Limb (tissue), 2 donors: ENCODE data around the gene PPP1R16B.

Experiments
- DNase-seq, 2 donors: peaks; one replicate each; pipeline ENCODE4 v3.0.0-alpha.2; 2016; ENCODE audit errors: extremely low spot score in 2 of 2

PPP1R16B gene

DNA sequence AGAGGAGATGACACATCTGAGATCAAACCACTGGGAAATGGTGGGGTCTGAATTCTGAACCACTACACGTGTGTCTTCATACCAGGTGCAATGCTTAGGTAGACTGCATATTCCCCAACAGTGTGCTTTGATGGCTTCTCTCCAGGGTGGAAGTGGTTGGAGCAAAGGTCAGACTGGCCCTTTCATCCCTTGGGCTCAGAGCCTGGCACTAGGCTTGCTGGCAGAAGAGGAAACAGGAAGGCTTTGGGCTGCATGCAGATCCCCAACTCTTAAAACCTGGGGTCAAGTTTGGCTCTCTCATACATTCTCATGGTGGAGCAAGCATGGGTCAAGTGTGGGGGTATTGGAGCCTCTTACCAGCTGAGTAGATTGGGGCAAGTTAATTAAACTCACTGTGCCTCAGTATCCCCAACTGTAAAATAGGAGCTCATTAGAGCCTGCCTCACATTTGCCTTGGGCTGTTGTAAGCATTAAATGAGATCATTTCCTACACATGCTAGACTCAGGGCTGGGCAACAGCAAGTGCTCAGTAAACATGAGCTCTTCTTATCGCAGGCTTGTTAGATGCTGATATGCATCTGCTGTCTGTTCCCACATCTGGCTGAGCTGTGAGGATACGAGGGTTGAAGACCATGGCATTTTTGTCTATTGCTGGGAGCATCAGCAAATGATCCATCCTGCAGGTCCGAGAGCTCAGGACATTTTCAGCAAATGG lies 69.1 kb downstream of the PPP1R16B start:
- no peak for DNase-seq

GRCh38 chr20:38875175-38875993 lies 69.9 kb downstream of the PPP1R16B start:
- no peak for DNase-seq

DNA sequence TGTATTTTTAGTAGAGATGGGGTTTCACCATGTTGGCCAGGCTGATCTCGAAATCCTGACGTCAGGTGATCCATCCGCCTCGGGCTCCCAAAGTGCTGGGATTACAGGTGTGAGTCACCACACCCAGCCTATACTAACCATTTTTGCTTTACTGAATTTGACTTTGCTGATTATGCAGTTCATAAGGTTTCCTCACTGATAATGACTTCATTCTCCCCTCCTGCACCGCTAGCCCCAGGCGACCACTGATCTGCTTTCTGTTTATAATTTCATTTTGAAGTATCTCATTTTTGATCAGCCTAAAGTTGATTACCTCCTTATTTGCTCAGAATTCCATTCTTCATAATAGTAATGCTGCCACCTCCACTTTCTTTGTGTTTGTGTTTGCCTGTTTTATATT lies 72.0 kb downstream of the PPP1R16B start:
- DNase-seq, result no peak

- DNase-seq, result peak; percentile 18 to 58
These were observed 73.4 kb downstream of the PPP1R16B start for GRCh38 chr20:38878866-38879265.

DNA sequence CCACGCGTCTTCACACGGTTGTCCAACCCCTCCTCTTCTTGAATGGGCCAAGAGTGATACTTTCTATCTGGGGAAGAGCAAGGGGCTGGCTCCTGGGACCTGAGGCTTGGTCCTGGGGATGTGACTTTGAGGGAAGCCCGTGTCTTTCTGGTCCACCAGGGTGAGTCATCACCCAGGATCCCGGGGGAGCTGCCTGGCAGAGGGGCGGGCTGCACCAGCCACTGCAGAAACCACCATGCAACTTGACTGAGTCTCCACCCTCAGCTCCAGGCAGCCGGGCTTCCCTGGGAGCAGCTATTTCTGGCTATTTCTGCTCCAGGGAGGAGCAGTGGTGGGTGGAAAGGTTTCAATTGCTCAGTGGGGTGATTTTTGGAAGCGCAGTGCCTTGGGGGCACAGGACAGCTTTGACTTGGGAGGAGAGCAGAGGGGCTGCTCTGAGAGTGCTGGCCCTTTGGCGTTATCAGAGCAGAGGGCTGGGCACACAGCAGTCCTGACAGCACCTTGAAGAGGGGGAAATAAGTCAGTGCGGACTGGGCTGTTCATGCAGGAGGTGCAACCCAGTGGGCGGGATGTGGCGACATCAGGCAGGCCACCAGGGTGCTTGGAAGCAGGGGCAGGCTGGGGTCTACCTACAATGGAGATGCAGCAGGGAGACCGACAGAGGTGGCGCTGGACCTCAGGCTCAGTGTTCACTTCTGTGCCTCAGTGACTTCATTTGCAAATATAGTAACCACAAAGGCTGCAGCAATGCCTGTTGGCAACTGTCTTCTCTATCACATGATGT lies 75.6 kb downstream of the PPP1R16B start:
- DNase-seq, result no peak

- DNase-seq, result no peak
These were observed 76.4 kb downstream of the PPP1R16B start for GRCh38 chr20:38881806-38882440.

GRCh38 chr20:38882600-38882999 lies 77.1 kb downstream of the PPP1R16B start:
- no peak for DNase-seq

DNA sequence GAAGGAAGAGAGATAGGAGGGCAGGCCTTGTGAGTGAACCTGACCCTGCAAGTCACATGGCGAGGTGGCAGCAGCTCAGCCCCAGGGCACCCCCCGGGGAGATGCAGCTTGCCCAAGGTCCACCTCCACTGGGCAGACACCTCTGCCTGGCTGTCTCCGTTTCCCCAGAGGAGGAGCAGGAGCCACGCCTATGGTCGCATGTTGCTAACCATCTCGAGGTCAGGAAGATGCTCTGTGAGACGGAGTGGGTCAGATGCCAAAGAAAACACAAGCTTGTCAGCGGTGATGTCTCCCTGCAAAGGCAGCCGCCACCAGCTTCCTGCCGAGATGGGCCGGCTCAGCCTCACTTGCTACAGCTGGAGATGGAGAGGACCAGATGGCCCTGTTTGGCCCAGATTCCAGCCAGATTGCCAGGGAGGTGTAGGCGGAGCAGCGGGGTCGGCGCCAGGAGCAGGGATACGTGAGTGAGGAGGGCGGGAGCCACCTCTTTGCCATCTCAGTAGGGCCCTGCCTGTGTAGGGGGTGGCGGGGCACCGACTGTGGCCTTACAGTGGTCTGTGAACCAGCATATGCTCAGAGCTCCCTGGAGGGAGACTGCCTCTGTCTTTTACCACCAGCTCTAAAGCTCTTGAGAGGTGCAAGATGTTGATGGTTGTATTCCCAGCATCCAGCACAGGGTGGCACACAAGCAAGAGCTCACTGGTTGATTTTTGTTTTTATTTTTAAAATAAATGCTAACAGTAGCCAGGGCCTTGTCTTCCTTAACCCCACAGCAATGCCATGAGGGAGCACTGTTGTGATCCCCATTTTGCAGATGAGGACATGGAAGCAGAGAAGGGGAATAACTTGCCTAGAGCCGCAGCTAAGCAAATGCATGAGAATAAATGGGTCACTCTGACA lies 77.8 kb downstream of the PPP1R16B start:
- peak in 1 of 2 donors; percentile 37 for DNase-seq

DNA sequence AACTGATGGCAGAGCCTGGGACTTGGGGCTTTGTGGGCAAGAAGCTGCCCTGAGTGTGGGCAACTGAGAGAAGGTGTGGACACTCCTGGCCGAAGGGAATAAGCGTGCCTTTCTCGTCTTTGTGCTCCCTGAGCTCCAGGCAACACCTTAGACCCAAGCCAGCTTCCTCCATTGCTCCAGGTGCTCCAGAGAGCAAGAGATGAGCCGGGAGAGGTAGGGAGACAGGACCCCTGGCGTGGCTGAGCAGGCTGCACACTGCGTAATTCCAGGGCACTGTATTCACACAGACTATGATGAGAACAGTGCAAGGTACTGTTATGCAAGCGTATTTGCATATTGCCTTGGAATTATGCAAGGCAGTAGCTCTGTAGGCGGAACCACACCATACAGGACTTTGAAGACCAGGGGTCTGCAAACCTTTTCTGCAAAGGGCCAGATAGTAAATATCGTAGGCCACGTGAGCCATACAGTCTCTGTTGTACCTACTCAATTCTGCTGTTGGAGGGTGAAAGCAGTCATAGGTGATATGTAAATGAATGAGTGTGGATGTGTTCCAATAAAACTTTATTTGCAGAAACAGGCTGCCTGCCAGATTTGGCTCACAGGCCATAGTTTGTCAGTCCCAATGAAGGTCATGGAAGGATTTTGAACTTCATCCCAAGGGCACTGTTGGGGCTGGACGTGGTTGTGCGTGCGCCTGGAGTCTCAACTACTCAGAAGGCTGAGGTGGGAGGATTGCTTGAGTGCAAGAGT lies 78.7 kb downstream of the PPP1R16B start:
- no peak for DNase-seq

DNA sequence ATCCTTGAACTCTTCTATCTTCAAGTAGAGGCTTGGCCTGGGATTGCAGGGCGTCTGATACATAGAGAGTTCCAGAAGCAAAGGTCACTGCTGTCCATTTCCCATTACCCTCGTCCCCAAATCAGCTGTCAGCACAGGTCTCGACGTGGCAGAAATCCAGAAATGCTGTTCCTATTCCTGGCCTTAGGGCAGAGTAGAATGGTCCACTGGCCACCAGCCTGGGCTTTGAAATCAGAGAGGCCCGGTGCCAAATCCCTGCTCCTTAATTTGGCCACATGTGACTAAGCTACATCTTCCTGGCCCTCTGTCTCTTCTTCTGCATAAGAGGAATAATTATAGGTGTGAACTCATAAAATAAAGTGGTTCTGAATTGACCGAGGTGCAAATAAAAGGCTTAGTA lies 79.9 kb downstream of the PPP1R16B start:
- no peak for DNase-seq

GRCh38 chr20:38888059-38888831 lies 82.7 kb downstream of the PPP1R16B start:
- DNase-seq, result no peak

DNA sequence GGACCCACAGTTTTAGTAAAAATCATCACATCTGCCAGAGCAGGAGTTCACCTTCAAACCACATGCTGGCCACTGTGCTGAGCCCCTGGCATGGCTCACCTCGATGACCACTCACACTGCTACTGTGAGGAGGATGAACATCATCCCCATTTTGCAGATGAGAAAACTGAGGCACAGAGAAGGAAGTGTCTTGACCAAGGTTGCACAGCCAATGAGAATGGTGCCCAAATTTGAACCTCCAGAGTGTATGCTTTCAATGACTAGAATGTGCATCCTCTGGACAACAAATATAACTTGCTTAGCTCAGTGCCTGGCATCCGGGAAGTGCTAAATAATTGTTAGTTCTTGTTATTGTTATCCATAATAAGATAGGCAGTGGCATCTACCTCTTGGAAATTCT lies 83.6 kb downstream of the PPP1R16B start:
- DNase-seq, result no peak

DNA sequence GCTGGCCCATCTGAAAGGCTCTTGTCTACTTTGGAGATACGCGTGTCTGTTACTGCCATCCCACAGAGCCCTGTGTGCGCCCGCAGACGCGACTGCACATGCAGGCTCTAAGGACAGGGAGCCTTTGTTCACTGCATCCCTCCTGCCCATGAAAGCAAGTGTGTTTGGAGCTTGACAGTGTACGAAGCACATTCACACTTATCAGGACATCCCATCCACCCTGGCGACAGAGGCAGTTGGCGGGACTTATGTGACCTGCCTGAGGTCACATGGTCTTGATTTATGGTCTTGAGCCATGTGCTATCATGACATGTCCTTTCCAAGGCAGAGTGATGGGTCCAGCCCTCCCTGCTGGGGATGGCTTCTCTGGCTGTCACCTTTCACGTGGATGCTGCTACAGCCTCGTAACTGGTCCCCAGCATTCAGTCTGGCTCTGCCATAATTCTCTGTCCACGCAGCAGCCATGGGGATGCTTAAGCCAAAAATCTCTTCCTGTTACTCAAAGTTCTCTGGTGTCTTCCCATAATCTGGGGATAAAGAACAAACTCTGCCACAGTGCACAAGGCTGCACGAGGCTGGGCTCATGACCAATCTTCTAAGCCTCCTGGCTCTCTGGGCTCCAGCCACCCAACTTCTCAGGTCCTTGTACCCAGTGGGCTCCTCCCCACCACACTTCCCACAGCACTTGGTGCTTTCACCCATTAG lies 84.4 kb downstream of the PPP1R16B start:
- no peak for DNase-seq

- no peak for DNase-seq
These were observed 85.0 kb downstream of the PPP1R16B start for GRCh38 chr20:38890497-38890818.

GRCh38 chr20:38892091-38892981 lies 86.8 kb downstream of the PPP1R16B start:
- DNase-seq, result no peak

DNA sequence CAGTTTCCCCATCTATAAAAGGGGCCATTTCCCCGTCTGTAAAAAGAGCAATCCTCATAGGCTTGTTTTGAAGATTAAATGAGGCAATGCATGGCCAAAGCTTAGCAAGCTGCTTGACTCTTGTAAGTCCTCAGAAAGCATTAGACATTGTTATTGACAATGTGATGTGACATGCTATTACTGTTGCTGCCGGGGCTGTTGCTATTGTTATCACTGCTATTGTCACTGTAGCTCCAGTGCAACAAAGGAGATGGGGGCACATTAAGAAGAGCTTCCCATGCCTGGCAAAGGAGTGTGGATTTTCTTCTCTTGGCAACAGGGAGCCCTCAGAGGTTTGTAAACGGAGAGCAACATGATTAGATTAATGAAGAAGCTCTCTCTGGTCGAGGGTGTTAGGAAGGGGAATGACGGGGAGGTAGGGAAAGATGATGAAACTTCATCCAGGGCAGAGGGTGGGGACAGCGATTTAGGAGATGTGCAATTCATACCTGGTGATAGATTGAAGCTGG lies 87.6 kb downstream of the PPP1R16B start:
- DNase-seq, result no peak

GRCh38 chr20:38893565-38894090 lies 88.1 kb downstream of the PPP1R16B start:
- peak; percentile 41 to 80 for DNase-seq
